ENCODE measurements around the gene IGF2BP3.
"Not testable (repeated sequence)": the region's sequence is repeated elsewhere in the genome, so short reads cannot be mapped to it uniquely, and the experiment has no call there.

IGF2BP3 gene

GRCh38 chr7:23336086-23336485 is 134.2 kb downstream of the IGF2BP3 start:
- Histone ChIP-seq H2AFZ (ENCODE audit: low read depth, low read length) (no peak overlapping the region), H3K4me1 (ENCODE audit: insufficient read depth, low read length) (no peaks in the 10 kb centered on the region), H3K36me3 (ENCODE audit: insufficient read depth, low read length) (peaks cover 93% of the 10 kb centered on the region), H3K27me3 (ENCODE audit: insufficient read depth, low read length) (no peaks in the 10 kb centered on the region), H3K4me3 (ENCODE audit: low read length) (no peak overlapping the region), H3K9me3 (ENCODE audit: low read length) (peaks cover 10% of the 10 kb centered on the region)

- H3K4me3 ChIP-seq (ENCODE audit: low read length) = no peak overlapping the region
- peaks cover 10% of the 10 kb centered on the region for H3K9me3 ChIP-seq (ENCODE audit: low read length)
- H3K27me3 ChIP-seq (ENCODE audit: insufficient read depth, low read length) = no peaks in the 10 kb centered on the region
- no peaks in the 10 kb centered on the region for H3K4me1 ChIP-seq (ENCODE audit: insufficient read depth, low read length)
- H3K36me3 ChIP-seq (ENCODE audit: insufficient read depth, low read length) = peaks cover 92% of the 10 kb centered on the region
- H2AFZ ChIP-seq (ENCODE audit: low read depth, low read length) = no peak overlapping the region
Observed at GRCh38 chr7:23335621-23336020, 134.7 kb downstream of the IGF2BP3 start.

GRCh38 chr7:23335136-23335535 is 135.2 kb downstream of the IGF2BP3 start:
- peaks cover 10% of the 10 kb centered on the region for H3K9me3 ChIP-seq (ENCODE audit: low read length)
- no peaks in the 10 kb centered on the region for H3K4me1 ChIP-seq (ENCODE audit: insufficient read depth, low read length)
- peaks cover 92% of the 10 kb centered on the region for H3K36me3 ChIP-seq (ENCODE audit: insufficient read depth, low read length)
- no peak overlapping the region for H2AFZ ChIP-seq (ENCODE audit: low read depth, low read length)
- no peak overlapping the region for H3K4me3 ChIP-seq (ENCODE audit: low read length)
- H3K27me3 ChIP-seq (ENCODE audit: insufficient read depth, low read length) = no peaks in the 10 kb centered on the region

GRCh38 chr7:23334482-23335056 is 135.7 kb downstream of the IGF2BP3 start:
- peaks cover 90% of the 10 kb centered on the region for H3K36me3 ChIP-seq (ENCODE audit: insufficient read depth, low read length)

GRCh38 chr7:23333671-23334246 is 136.5 kb downstream of the IGF2BP3 start:
- Histone ChIP-seq H3K4me1 (ENCODE audit: insufficient read depth, low read length) (no peaks in the 10 kb centered on the region), H3K27me3 (ENCODE audit: insufficient read depth, low read length) (no peaks in the 10 kb centered on the region), H3K9me3 (ENCODE audit: low read length) (peaks cover 8% of the 10 kb centered on the region), H3K4me3 (ENCODE audit: low read length) (no peak overlapping the region), H3K36me3 (ENCODE audit: insufficient read depth, low read length) (peaks cover 87% of the 10 kb centered on the region), H2AFZ (ENCODE audit: low read depth, low read length) (no peak overlapping the region)

More at GRCh38 chr7:23334482-23335056, 135.7 kb downstream of the IGF2BP3 start:
- no peaks in the 10 kb centered on the region for H3K4me1 ChIP-seq (ENCODE audit: insufficient read depth, low read length)
- H2AFZ ChIP-seq (ENCODE audit: low read depth, low read length) = no peak overlapping the region
- no peak overlapping the region for H3K4me3 ChIP-seq (ENCODE audit: low read length)
- H3K9me3 ChIP-seq (ENCODE audit: low read length) = peaks cover 9% of the 10 kb centered on the region
- H3K27me3 ChIP-seq (ENCODE audit: insufficient read depth, low read length) = no peaks in the 10 kb centered on the region

- Histone ChIP-seq H3K27me3 (ENCODE audit: insufficient read depth, low read length) (no peaks in the 10 kb centered on the region), H3K4me3 (ENCODE audit: low read length) (no peak overlapping the region), H2AFZ (ENCODE audit: low read depth, low read length) (no peak overlapping the region), H3K4me1 (ENCODE audit: insufficient read depth, low read length) (no peaks in the 10 kb centered on the region), H3K36me3 (ENCODE audit: insufficient read depth, low read length) (peaks cover 86% of the 10 kb centered on the region), H3K9me3 (ENCODE audit: low read length) (peaks cover 8% of the 10 kb centered on the region)
Observed at GRCh38 chr7:23332910-23333612, 137.2 kb downstream of the IGF2BP3 start.

GRCh38 chr7:23332193-23332592 is 138.1 kb downstream of the IGF2BP3 start:
- Histone ChIP-seq H3K4me3 (ENCODE audit: low read length) (no peak overlapping the region), H2AFZ (ENCODE audit: low read depth, low read length) (no peak overlapping the region), H3K36me3 (ENCODE audit: insufficient read depth, low read length) (peaks cover 83% of the 10 kb centered on the region), H3K9me3 (ENCODE audit: low read length) (peaks cover 5% of the 10 kb centered on the region), H3K4me1 (ENCODE audit: insufficient read depth, low read length) (no peaks in the 10 kb centered on the region), H3K27me3 (ENCODE audit: insufficient read depth, low read length) (no peaks in the 10 kb centered on the region)

GRCh38 chr7:23331132-23331531 is 139.2 kb downstream of the IGF2BP3 start:
- Histone ChIP-seq H3K36me3 (ENCODE audit: insufficient read depth, low read length) (peaks cover 72% of the 10 kb centered on the region), H2AFZ (ENCODE audit: low read depth, low read length) (no peak overlapping the region), H3K27me3 (ENCODE audit: insufficient read depth, low read length) (no peaks in the 10 kb centered on the region), H3K4me1 (ENCODE audit: insufficient read depth, low read length) (no peaks in the 10 kb centered on the region), H3K9me3 (ENCODE audit: low read length) (peaks cover 5% of the 10 kb centered on the region), H3K4me3 (ENCODE audit: low read length) (no peak overlapping the region)

GRCh38 chr7:23315366-23315765 is 154.9 kb downstream of the IGF2BP3 start:
- no peak overlapping the region for H3K4me3 ChIP-seq (ENCODE audit: low read length)
- H3K36me3 ChIP-seq (ENCODE audit: insufficient read depth, low read length) = peaks cover 89% of the 10 kb centered on the region
- no peaks in the 10 kb centered on the region for H3K9me3 ChIP-seq (ENCODE audit: low read length)
- no peaks in the 10 kb centered on the region for H3K27me3 ChIP-seq (ENCODE audit: insufficient read depth, low read length)
- H3K4me1 ChIP-seq (ENCODE audit: insufficient read depth, low read length) = no peaks in the 10 kb centered on the region
- no peak overlapping the region for H2AFZ ChIP-seq (ENCODE audit: low read depth, low read length)

GRCh38 chr7:23312141-23312540 is 158.2 kb downstream of the IGF2BP3 start:
- H3K36me3 ChIP-seq (ENCODE audit: insufficient read depth, low read length) = peaks cover 90% of the 10 kb centered on the region

GRCh38 chr7:23308754-23309153 is 161.5 kb downstream of the IGF2BP3 start:
- H3K36me3 ChIP-seq (ENCODE audit: insufficient read depth, low read length) = peaks cover 74% of the 10 kb centered on the region
- no peaks in the 10 kb centered on the region for H3K4me1 ChIP-seq (ENCODE audit: insufficient read depth, low read length)

More at GRCh38 chr7:23312141-23312540, 158.2 kb downstream of the IGF2BP3 start:
- not testable (repeated sequence) for H3K4me1 ChIP-seq (ENCODE audit: insufficient read depth, low read length); H2AFZ ChIP-seq (ENCODE audit: low read depth, low read length); H3K9me3 ChIP-seq (ENCODE audit: low read length); H3K4me3 ChIP-seq (ENCODE audit: low read length); H3K27me3 ChIP-seq (ENCODE audit: insufficient read depth, low read length)

GRCh38 chr7:23306936-23307521 is 163.3 kb downstream of the IGF2BP3 start:
- no peaks in the 10 kb centered on the region for H3K4me1 ChIP-seq (ENCODE audit: insufficient read depth, low read length)
- peaks cover 74% of the 10 kb centered on the region for H3K36me3 ChIP-seq (ENCODE audit: insufficient read depth, low read length)
- H3K4me3 ChIP-seq (ENCODE audit: low read length) = no peak overlapping the region

More at GRCh38 chr7:23308754-23309153, 161.5 kb downstream of the IGF2BP3 start:
- H3K9me3 ChIP-seq (ENCODE audit: low read length) = no peaks in the 10 kb centered on the region
- H2AFZ ChIP-seq (ENCODE audit: low read depth, low read length) = no peak overlapping the region
- H3K27me3 ChIP-seq (ENCODE audit: insufficient read depth, low read length) = no peaks in the 10 kb centered on the region
- no peak overlapping the region for H3K4me3 ChIP-seq (ENCODE audit: low read length)

GRCh38 chr7:23299770-23300300 is 170.5 kb downstream of the IGF2BP3 start:
- Histone ChIP-seq H3K27me3 (ENCODE audit: insufficient read depth, low read length) (no peaks in the 10 kb centered on the region), H3K9me3 (ENCODE audit: low read length) (no peaks in the 10 kb centered on the region), H2AFZ (ENCODE audit: low read depth, low read length) (peak overlapping the region; percentile 14), H3K4me1 (ENCODE audit: insufficient read depth, low read length) (peaks cover 10% of the 10 kb centered on the region), H3K36me3 (ENCODE audit: insufficient read depth, low read length) (peaks cover 22% of the 10 kb centered on the region), H3K4me3 (ENCODE audit: low read length) (peak overlapping the region; percentile 70)

More at GRCh38 chr7:23306936-23307521, 163.3 kb downstream of the IGF2BP3 start:
- H2AFZ ChIP-seq (ENCODE audit: low read depth, low read length) = no peak overlapping the region
- H3K9me3 ChIP-seq (ENCODE audit: low read length) = no peaks in the 10 kb centered on the region
- no peaks in the 10 kb centered on the region for H3K27me3 ChIP-seq (ENCODE audit: insufficient read depth, low read length)
